Erythroblast (primary cell): ENCODE results near the gene PLOD1.
"Not testable (repeated sequence)": the region's sequence is repeated elsewhere in the genome, so short reads cannot be mapped to it uniquely, and the experiment has no call there.

Experiments
- GATA1 ChIP-seq: IDR thresholded peaks from 2 replicates; pipeline ENCODE4 v1.6.1; 2011; ENCODE audit warnings: low read depth, mild to moderate bottlenecking, control low read depth, low read length, moderate library complexity
- POLR2A ChIP-seq: IDR thresholded peaks from 2 replicates; pipeline ENCODE4 v1.6.1; 2011; ENCODE audit warnings: mild to moderate bottlenecking, low read length

- TF ChIP-seq POLR2A, GATA1: not testable (repeated sequence)
Observed at GRCh38 chr1:11910914-11911228, 23.6 kb upstream of the PLOD1 start.
